WERI-Rb-1 (cell line): Measurements from ENCODE around the gene SGMS1.
A peak's percentile ranks its signal among the peaks of the same experiment; 100 is the strongest.
"Not testable (repeated sequence)": the region's sequence is repeated elsewhere in the genome, so short reads cannot be mapped to it uniquely, and the experiment has no call there.

Source experiments
- DNase-seq: peaks from one replicate; pipeline ENCODE4 v3.0.0-alpha.2; 2020
- H3K27ac ChIP-seq: fragments of 250-450 bp; sonication (Bioruptor Pico); 2 replicates; pipeline ENCODE4 v1.5.1; 2020; ENCODE audit warnings: mild to moderate bottlenecking, moderate library complexity
- H3K27me3 ChIP-seq: fragments of 250-450 bp; sonication (Bioruptor Pico); 2 replicates; pipeline ENCODE4 v1.5.1; 2021; ENCODE audit warnings: mild to moderate bottlenecking, low read depth, moderate library complexity; ENCODE audit not compliant: insufficient read depth, severe bottlenecking
- H3K36me3 ChIP-seq: fragments of 250-450 bp; sonication (Bioruptor Pico); 2 replicates; pipeline ENCODE4 v1.5.1; 2020; ENCODE audit warnings: mild to moderate bottlenecking, moderate library complexity
- H3K4me3 ChIP-seq: 2 replicates; pipeline ENCODE4 v1.5.1; 2011; ENCODE audit warnings: low read depth, mild to moderate bottlenecking, control low read depth, low read length
- H3K9me3 ChIP-seq: fragments of 250-450 bp; sonication (Bioruptor Pico); 2 replicates; pipeline ENCODE4 v1.5.1; 2021; ENCODE audit warnings: mild to moderate bottlenecking, moderate library complexity; ENCODE audit not compliant: severe bottlenecking
- CTCF ChIP-seq: IDR thresholded peaks from 2 replicates; pipeline ENCODE4 v1.5.1; 2011; ENCODE audit warnings: low read depth, mild to moderate bottlenecking, control low read depth, inconsistent platforms, low read length

SGMS1 gene

GRCh38 chr10:50379616-50380015 lies 244.1 kb downstream of the SGMS1 start:
- no peaks in the 10 kb centered on the region for H3K36me3 ChIP-seq
- no peaks in the 10 kb centered on the region for H3K27me3 ChIP-seq
- no peak overlapping the region for H3K27ac ChIP-seq
- no peak for TF ChIP-seq CTCF
- no peak for DNase-seq
- no peak overlapping the region for H3K4me3 ChIP-seq
- H3K9me3 ChIP-seq: no peaks in the 10 kb centered on the region

- no peak overlapping the region for H3K27ac ChIP-seq
- no peaks in the 10 kb centered on the region for H3K27me3 ChIP-seq
- no peak for DNase-seq
- no peaks in the 10 kb centered on the region for H3K36me3 ChIP-seq
- TF ChIP-seq CTCF: no peak
- H3K9me3 ChIP-seq: no peaks in the 10 kb centered on the region
- H3K4me3 ChIP-seq: no peak overlapping the region
Measured at GRCh38 chr10:50375745-50376144, 248.0 kb downstream of the SGMS1 start.

GRCh38 chr10:50375051-50375452 lies 248.7 kb downstream of the SGMS1 start:
- no peaks in the 10 kb centered on the region for H3K27me3 ChIP-seq
- no peak for TF ChIP-seq CTCF
- DNase-seq: no peak
- no peak overlapping the region for H3K4me3 ChIP-seq
- H3K9me3 ChIP-seq: no peaks in the 10 kb centered on the region
- no peaks in the 10 kb centered on the region for H3K36me3 ChIP-seq
- no peak overlapping the region for H3K27ac ChIP-seq

GRCh38 chr10:50373821-50374501 lies 249.8 kb downstream of the SGMS1 start:
- H3K36me3 ChIP-seq: no peaks in the 10 kb centered on the region
- TF ChIP-seq CTCF: no peak
- no peak for DNase-seq
- no peaks in the 10 kb centered on the region for H3K9me3 ChIP-seq
- no peak overlapping the region for H3K27ac ChIP-seq
- H3K27me3 ChIP-seq: no peaks in the 10 kb centered on the region
- H3K4me3 ChIP-seq: no peak overlapping the region

- Histone ChIP-seq H3K4me3 (no peak overlapping the region), H3K27me3 (no peaks in the 10 kb centered on the region), H3K27ac (no peak overlapping the region), H3K9me3 (no peaks in the 10 kb centered on the region), H3K36me3 (no peaks in the 10 kb centered on the region)
- no peak for DNase-seq
- TF ChIP-seq CTCF: no peak
Measured at GRCh38 chr10:50369931-50370330, 253.8 kb downstream of the SGMS1 start.

- Histone ChIP-seq H3K4me3 (no peak overlapping the region), H3K9me3 (no peaks in the 10 kb centered on the region), H3K27me3 (no peaks in the 10 kb centered on the region), H3K36me3 (no peaks in the 10 kb centered on the region), H3K27ac (no peak overlapping the region)
- TF ChIP-seq CTCF: no peak
- DNase-seq: peak; percentile 7
Measured at GRCh38 chr10:50367732-50368131, 256.0 kb downstream of the SGMS1 start.

- not testable (repeated sequence) for DNase-seq, H3K9me3 ChIP-seq
Measured at GRCh38 chr10:50366421-50366820, 257.3 kb downstream of the SGMS1 start.

GRCh38 chr10:50364730-50365129 lies 259.0 kb downstream of the SGMS1 start:
- H3K36me3 ChIP-seq, H3K9me3 ChIP-seq, H3K27me3 ChIP-seq, H3K27ac ChIP-seq, H3K4me3 ChIP-seq, DNase-seq: not testable (repeated sequence)

More at GRCh38 chr10:50366421-50366820, 257.3 kb downstream of the SGMS1 start:
- not testable (repeated sequence) for H3K27me3 ChIP-seq, H3K27ac ChIP-seq, H3K4me3 ChIP-seq, H3K36me3 ChIP-seq
